Glutamatergic neuron (in vitro differentiated cells): ENCODE measurements around the gene TMSB4X. TPM values are rescaled to one million over a fixed set of nuclear protein-coding genes. Genes with fewer than 3 reads are reported as not detected.

Experiments
- DNase-seq: peaks from one replicate; pipeline ENCODE4 v3.0.0; 2022
- H3K27ac Mint-ChIP-seq: one replicate; pipeline ENCODE4 v1.8.0; 2020; ENCODE audit warnings: mild to moderate bottlenecking, mixed read lengths, inconsistent platforms; ENCODE audit not compliant: unreplicated experiment
- H3K27me3 Mint-ChIP-seq: one replicate; pipeline ENCODE4 v1.8.0; 2020; ENCODE audit warnings: mild to moderate bottlenecking, moderate library complexity, mixed read lengths, inconsistent platforms; ENCODE audit not compliant: unreplicated experiment
- H3K36me3 Mint-ChIP-seq: one replicate; pipeline ENCODE4 v1.8.0; 2020; ENCODE audit warnings: mild to moderate bottlenecking, mixed read lengths, inconsistent platforms; ENCODE audit not compliant: unreplicated experiment
- H3K4me1 Mint-ChIP-seq: one replicate; pipeline ENCODE4 v1.8.0; 2020; ENCODE audit warnings: mild to moderate bottlenecking, low read depth, mixed read lengths, inconsistent platforms; ENCODE audit not compliant: unreplicated experiment
- H3K4me3 Mint-ChIP-seq: one replicate; pipeline ENCODE4 v1.8.0; 2020; ENCODE audit warnings: mild to moderate bottlenecking, mixed read lengths, inconsistent platforms; ENCODE audit not compliant: unreplicated experiment
- H3K9me3 Mint-ChIP-seq: one replicate; pipeline ENCODE4 v1.8.0; 2020; ENCODE audit warnings: mild to moderate bottlenecking, moderate library complexity, mixed read lengths, inconsistent platforms; ENCODE audit not compliant: unreplicated experiment
- total RNA-seq: library from RNA; stranded (reverse); fragmentation: NEBNext Ultra II Directional; extraction: Animal tissue kit (Norgen Biotek cat#: 25700); gene quantifications from one replicate; pipeline ENCODE4 v1.2.1, GENCODE V29; 2021; ENCODE audit not compliant: unreplicated experiment
- TF ChIP-seq, protein P1 (sequence below): fragments of 200-600 bp; sonication (generic); IDR thresholded peaks from one replicate; pipeline ENCODE4 v1.5.0; 2021; ENCODE audit not compliant: partially characterized antibody, unreplicated experiment

Gene TMSB4X
- total RNA-seq, 1 donor from 2014 or later, result 4,532 TPM

- no peaks in the 10 kb centered on the region for H3K9me3 Mint-ChIP-seq
- no peaks in the 10 kb centered on the region for H3K36me3 Mint-ChIP-seq
- peaks cover 5% of the 10 kb centered on the region for H3K4me1 Mint-ChIP-seq
- H3K27ac Mint-ChIP-seq, result no peak overlapping the region
- H3K4me3 Mint-ChIP-seq, result no peak overlapping the region
- TF ChIP-seq, protein P1, sequence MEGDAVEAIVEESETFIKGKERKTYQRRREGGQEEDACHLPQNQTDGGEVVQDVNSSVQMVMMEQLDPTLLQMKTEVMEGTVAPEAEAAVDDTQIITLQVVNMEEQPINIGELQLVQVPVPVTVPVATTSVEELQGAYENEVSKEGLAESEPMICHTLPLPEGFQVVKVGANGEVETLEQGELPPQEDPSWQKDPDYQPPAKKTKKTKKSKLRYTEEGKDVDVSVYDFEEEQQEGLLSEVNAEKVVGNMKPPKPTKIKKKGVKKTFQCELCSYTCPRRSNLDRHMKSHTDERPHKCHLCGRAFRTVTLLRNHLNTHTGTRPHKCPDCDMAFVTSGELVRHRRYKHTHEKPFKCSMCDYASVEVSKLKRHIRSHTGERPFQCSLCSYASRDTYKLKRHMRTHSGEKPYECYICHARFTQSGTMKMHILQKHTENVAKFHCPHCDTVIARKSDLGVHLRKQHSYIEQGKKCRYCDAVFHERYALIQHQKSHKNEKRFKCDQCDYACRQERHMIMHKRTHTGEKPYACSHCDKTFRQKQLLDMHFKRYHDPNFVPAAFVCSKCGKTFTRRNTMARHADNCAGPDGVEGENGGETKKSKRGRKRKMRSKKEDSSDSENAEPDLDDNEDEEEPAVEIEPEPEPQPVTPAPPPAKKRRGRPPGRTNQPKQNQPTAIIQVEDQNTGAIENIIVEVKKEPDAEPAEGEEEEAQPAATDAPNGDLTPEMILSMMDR, result no peak
- H3K27me3 Mint-ChIP-seq, result peaks cover 2% of the 10 kb centered on the region
- DNase-seq, result no peak
Observed at GRCh38 chrX:13008851-13009250, 33.9 kb downstream of the TMSB4X start.

- Mint-ChIP-seq H3K9me3 (no peaks in the 10 kb centered on the region), H3K4me1 (peaks cover 5% of the 10 kb centered on the region), H3K36me3 (no peaks in the 10 kb centered on the region), H3K27ac (no peak overlapping the region), H3K27me3 (peaks cover 2% of the 10 kb centered on the region), H3K4me3 (no peak overlapping the region)
- TF ChIP-seq, protein P1, result no peak
- DNase-seq, result no peak
Observed at GRCh38 chrX:13009273-13009672, 34.4 kb downstream of the TMSB4X start.

GRCh38 chrX:13009844-13010243, 34.9 kb downstream of the TMSB4X start:
- H3K9me3 Mint-ChIP-seq, result no peaks in the 10 kb centered on the region
- TF ChIP-seq, protein P1, result no peak
- no peak overlapping the region for H3K4me3 Mint-ChIP-seq
- no peak overlapping the region for H3K27ac Mint-ChIP-seq
- H3K36me3 Mint-ChIP-seq, result no peaks in the 10 kb centered on the region
- H3K4me1 Mint-ChIP-seq, result peaks cover 5% of the 10 kb centered on the region
- H3K27me3 Mint-ChIP-seq, result peaks cover 2% of the 10 kb centered on the region
- DNase-seq, result no peak

DNA sequence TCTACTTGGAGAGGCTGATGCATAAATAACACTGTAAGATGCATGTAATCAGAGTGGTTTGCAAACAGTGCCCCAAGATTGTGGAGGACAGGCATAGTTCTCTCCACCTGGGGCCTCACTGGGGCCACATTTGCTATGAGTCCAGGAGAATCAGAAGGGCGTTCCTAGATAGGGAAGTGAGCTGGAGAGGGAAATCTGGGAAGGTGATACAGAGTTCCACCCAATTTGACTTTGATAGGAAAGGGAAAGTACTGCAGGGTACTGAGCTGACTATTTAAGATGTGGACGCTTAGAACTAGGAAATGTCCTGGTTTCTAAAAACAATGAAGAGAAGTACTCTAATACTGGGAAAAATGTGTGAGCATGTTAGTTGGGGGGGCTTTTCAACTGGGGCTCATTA, 35.6 kb downstream of the TMSB4X start:
- no peak for DNase-seq
- Mint-ChIP-seq H3K4me3 (no peak overlapping the region), H3K27me3 (peaks cover 2% of the 10 kb centered on the region), H3K27ac (no peak overlapping the region), H3K9me3 (no peaks in the 10 kb centered on the region), H3K36me3 (no peaks in the 10 kb centered on the region), H3K4me1 (peaks cover 5% of the 10 kb centered on the region)
- TF ChIP-seq, protein P1, result no peak

GRCh38 chrX:13013363-13014110, 38.6 kb downstream of the TMSB4X start:
- TF ChIP-seq, protein P1, result no peak
- H3K36me3 Mint-ChIP-seq, result no peaks in the 10 kb centered on the region
- H3K4me1 Mint-ChIP-seq, result peaks cover 5% of the 10 kb centered on the region
- H3K4me3 Mint-ChIP-seq, result no peak overlapping the region
- H3K9me3 Mint-ChIP-seq, result no peaks in the 10 kb centered on the region
- H3K27me3 Mint-ChIP-seq, result no peaks in the 10 kb centered on the region
- DNase-seq, result no peak
- no peak overlapping the region for H3K27ac Mint-ChIP-seq
